Right hindlimb (tissue), 1 donor: ENCODE measurements around the gene CPNE4.
"Not testable (repeated sequence)": the region's sequence is repeated elsewhere in the genome, so short reads cannot be mapped to it uniquely, and the experiment has no call there.

Experiments
- DNase-seq: peaks from one replicate; pipeline ENCODE4 v3.0.0-alpha.2; 2018

Gene CPNE4

DNA sequence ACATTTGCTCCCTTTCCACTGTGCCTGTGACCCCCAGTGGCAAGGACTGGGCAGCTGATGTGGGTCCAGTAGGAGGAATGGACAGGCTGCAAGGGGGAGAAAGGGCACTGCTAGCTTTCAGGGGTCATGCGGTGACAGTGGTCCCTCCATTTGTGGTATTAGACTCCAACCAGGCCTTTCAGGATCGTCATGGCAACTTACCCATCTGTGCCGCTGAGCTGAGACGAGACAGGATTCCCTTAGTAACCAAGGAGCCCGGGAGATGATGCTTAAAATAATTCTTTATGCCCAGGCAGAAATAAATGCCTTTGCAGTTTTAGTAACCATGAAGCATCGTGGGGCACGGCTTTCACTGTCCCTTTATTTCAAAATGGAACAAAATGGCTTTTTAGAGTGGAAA, 516.1 kb downstream of the CPNE4 start:
- DNase-seq = no peak

DNA sequence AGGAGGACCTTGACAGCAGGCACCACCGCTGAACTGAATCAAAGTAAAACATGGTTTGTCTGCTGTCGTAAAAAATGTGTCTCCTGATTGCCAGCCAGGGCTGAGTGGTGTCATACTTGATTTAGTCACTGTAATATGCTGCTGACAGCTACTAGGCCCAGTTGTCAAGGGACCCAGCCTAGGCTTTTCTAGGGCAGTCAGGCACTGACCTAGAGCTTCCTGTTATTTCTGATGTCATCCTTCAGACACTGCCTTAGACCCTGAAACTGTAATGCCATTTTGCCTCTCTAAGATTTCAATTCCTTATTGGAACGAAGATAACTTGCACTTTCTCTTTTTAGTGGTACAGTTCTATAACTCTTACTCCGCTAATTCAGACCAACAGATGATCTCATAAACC, 529.4 kb downstream of the CPNE4 start:
- no peak for DNase-seq

DNA sequence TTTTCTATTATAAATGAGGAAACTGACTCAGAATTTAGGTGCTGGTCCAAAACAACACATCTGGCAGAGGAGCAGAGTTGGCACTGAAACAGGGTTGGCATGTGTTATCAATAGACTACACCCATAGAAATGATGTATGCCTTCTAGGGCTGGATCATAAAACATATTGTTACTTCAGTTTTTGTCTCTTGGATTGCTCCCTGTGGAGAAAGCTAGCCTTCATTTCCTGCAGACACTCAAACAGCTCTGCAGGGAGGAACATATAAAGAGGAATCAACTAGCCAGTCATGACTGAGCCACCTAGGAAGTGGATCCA, 531.5 kb downstream of the CPNE4 start:
- DNase-seq = no peak

GRCh38 chr3:131502530-131503319, 532.1 kb downstream of the CPNE4 start, which contains the start of gene MRPL3:
Gene MRPL3, minus strand, starts transcription at chr3:131502971. Its CDS starts 150 bp downstream, at chr3:131502821.
- peak; percentile 88 for DNase-seq

- no peak for DNase-seq
Observed at GRCh38 chr3:131501949-131502348, 532.9 kb downstream of the CPNE4 start.

DNA sequence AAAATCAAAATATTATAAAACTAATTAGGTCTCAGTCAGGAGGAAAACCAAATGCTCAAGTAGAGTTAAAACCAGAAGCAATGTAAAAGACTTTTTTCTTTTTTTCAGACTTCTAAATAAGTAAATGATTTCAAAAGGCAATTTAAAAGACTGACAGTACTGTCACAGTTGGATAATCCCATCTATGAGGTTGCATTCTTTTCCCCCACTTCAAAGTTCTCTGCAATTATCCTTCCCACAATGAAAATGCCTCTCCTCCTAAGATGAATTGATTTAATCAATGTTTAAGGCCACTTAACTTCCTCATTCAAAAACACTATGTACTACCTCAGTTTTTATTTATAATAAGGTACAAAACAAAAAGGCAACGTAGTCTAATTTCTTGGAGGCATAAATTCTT, 540.1 kb downstream of the CPNE4 start:
- DNase-seq = no peak

- no peak for DNase-seq
Observed at GRCh38 chr3:131491775-131492174, 543.0 kb downstream of the CPNE4 start.

GRCh38 chr3:131491084-131491483, 543.7 kb downstream of the CPNE4 start:
- no peak for DNase-seq

GRCh38 chr3:131486545-131486944, 548.3 kb downstream of the CPNE4 start:
- not testable (repeated sequence) for DNase-seq

GRCh38 chr3:131485119-131485518, 549.7 kb downstream of the CPNE4 start:
- DNase-seq = no peak

DNA sequence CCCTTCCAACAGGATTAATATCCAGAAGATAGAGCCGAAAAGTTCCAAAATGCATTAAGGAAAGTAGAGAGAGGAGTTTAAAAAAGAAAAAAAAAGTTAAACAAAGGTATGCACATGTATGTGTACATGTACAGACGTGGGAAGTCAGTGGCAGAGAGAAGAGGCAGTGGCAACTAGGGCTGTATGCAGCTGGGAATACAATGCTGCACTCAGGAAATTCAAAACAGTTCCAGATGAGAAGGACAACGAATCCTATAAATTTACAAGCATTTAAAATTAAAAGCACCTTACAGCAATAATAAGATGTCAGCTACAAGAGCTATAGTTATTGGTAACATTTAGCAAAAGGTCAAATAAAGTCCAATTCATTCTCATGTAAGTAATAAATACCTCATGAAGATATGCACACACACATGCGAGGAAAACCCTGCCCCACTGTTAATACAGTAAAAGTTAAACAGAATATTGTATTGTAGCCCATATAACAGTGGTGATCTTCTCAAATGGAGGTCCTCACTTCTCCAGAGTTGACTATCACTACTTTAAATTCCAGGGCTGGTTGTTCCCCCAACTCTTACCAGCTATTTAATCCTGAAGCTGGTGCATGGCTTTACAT, 550.2 kb downstream of the CPNE4 start:
- DNase-seq = no peak
